ENCODE results near the gene BARHL1. TPM values are rescaled to one million over a fixed set of nuclear protein-coding genes. Genes with fewer than 3 reads are reported as not detected.
"Not testable (repeated sequence)": the region's sequence is repeated elsewhere in the genome, so short reads cannot be mapped to it uniquely, and the experiment has no call there.

Gene BARHL1
- total RNA-seq, 2 experiments from 2014 or later, result not detected

DNA sequence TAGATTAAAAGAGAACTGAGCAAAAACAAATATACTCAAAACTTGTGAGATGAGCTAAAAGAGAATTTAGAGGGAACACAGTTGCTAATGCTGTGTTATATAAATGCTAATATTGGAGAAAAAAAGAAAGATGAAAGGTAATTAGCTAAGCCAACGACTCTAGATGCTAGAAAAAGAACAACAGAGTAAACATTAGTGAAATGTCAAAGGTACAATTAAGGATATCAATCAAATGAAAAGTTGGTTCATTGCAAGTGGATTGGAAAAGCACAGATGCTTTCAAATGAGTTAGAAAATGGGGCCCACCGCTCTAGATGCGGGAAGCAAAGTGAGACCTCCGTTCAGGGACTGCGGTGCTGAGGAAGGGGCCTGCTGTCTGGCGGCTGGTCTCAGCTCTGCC is 17.9 kb upstream of the BARHL1 start:
- POLR2A ChIA-PET, result no interaction called here
- Mint-ChIP-seq H3K4me3 (no peak overlapping the region), H3K9me3 (peaks cover 2% of the 10 kb centered on the region), H3K27me3 (peaks cover 23% of the 10 kb centered on the region), H3K27ac (no peak overlapping the region), H3K4me1 (peaks cover 2% of the 10 kb centered on the region), H3K36me3 (ENCODE audit: low read depth) (peaks cover 2% of the 10 kb centered on the region)
- CTCF ChIA-PET, result interaction anchor here (0.6 kb wide), 1 partner anchor 158 kb away, joined by 4 read pairs; no protein-coding TSS in a partner anchor
- no peak for DNase-seq

DNA sequence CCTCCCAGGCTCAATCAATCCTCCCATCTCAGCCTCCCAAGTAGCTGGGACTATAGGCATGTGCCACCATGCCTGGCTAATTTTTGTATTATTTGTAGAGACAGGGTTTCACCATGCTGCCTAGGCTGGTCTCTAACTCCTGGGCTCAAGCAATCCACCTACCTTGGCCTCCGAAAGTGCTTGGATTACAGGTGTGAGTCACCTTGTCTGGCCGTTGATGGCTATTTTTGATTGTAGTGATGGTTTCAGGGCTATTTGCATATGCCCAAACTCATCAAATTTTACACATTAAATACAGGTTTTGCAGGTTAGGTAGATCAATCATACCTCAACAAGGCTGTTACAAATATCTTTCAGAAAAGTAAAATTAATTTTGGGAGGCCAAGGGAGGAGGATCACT is 13.6 kb upstream of the BARHL1 start:
- H3K36me3 Mint-ChIP-seq (ENCODE audit: low read depth); DNase-seq; H3K27me3 Mint-ChIP-seq; H3K9me3 Mint-ChIP-seq; CTCF ChIA-PET; H3K4me1 Mint-ChIP-seq; H3K4me3 Mint-ChIP-seq; POLR2A ChIA-PET; H3K27ac Mint-ChIP-seq: not testable (repeated sequence)

DNA sequence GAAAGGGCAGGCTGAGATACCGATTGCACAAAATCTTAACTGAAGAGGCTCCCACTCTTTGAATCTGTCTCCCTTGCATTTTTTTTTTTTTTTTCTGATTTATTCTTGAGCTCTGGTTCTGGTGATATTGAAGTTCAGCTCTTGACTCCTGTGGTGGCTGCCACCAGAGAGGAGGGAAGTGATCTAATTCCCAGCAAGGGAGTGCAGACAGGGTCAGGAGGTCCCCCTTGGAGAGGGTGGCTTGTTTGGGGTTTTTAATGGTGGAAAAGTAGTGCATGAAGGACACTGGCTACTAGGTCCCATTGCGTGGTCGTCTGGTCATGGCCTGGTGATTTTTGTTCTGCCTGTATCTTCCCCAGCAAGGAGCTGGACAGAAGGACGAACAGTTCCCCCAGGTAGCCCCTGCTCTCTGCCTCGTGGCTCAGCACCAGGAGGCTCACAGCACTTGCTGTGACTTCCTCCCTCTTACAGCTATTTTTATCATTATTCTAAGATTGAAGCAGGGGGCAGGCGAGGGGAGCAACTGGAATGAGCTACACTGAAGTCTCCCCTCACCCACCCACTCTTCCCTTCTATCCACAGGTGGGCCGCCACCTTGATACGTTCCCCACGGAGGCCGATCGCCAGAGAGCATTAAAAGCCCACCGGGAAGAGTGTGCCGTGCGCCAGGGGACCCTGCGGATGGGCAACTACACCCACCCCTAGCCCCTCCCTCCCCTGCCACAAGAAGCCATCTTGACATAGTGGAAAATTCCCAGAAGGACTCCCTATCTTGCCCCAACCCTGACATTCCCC is 10.4 kb upstream of the BARHL1 start:
- ChIA-PET CTCF (interaction anchor here (0.6 kb wide), 1 partner anchor 1498 kb away, joined by 6 read pairs; no protein-coding TSS in a partner anchor), POLR2A (interaction anchor here (0.7 kb wide), 1 partner anchor 102 kb away, joined by 4 read pairs; no protein-coding TSS in a partner anchor)
- no peak overlapping the region for H3K27ac Mint-ChIP-seq

DNA sequence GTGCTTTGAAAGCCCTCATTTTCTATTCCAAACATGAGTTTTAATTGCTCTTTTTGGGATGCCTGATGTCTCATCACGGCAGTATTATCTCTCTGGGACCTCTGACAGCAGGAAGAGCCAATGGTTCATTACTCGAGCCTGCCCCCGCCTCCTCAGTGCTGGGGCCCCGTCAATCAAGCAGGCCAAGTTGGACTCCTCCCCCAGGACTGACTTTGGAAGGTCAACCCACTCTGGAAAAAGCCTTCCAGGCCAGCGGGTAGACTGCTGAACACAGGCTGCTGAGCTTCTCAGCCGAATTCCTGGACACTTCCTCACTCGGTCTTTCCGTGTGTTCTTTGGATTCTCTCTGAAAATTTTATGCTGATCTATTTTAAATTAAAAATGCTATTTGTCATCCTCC is 9.5 kb upstream of the BARHL1 start:
- no peaks in the 10 kb centered on the region for H3K9me3 Mint-ChIP-seq
- H3K27me3 Mint-ChIP-seq, result peaks cover 32% of the 10 kb centered on the region
- no peaks in the 10 kb centered on the region for H3K36me3 Mint-ChIP-seq (ENCODE audit: low read depth)
- ChIA-PET CTCF (no interaction called here), POLR2A (no interaction called here)
- no peak for DNase-seq
- H3K4me3 Mint-ChIP-seq, result no peak overlapping the region
- no peak overlapping the region for H3K27ac Mint-ChIP-seq
- no peaks in the 10 kb centered on the region for H3K4me1 Mint-ChIP-seq

More for the DNA sequence above, 10.4 kb upstream of the BARHL1 start:
- no peak for DNase-seq
- Mint-ChIP-seq H3K4me1 (no peaks in the 10 kb centered on the region), H3K36me3 (ENCODE audit: low read depth) (no peaks in the 10 kb centered on the region), H3K27me3 (peaks cover 23% of the 10 kb centered on the region), H3K4me3 (no peak overlapping the region), H3K9me3 (no peaks in the 10 kb centered on the region)

DNA sequence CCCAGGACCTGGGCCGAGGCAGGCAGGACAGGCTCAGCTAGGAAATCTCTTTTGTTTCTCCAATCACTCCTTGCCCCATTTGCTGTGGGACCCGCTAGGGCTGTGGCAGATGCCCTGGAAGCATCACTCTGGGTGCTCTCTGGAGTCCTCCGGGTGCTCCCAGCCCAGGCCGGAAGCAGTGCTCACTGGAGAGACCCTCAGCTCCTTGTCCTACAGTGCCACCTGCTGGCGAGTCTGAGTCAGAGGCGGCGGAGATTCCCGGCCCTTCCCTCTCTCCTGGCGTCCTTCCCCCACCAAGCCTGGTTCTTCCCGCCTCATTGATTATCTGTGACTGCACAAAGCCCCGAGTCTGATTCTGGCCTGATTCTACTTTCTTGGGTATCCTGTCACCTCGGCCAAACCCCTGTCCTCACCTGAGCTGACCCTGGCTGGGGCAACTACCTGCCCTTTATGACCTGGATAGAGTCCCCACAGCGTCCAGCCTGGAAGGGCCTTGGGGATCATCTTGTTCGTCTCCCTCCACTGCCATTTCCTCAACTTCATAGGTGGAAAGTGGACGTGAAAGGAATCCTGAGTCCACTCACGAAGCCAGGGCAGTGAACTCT is 7.3 kb upstream of the BARHL1 start:
- Mint-ChIP-seq H3K4me1 (no peaks in the 10 kb centered on the region), H3K27me3 (peaks cover 51% of the 10 kb centered on the region), H3K27ac (no peak overlapping the region), H3K9me3 (no peaks in the 10 kb centered on the region), H3K36me3 (ENCODE audit: low read depth) (no peaks in the 10 kb centered on the region), H3K4me3 (no peak overlapping the region)
- POLR2A ChIA-PET, result no interaction called here
- CTCF ChIA-PET, result interaction anchor here (1.4 to 3.3 kb wide), 3 partner anchors 161 to 163 kb away, joined by 4 to 8 read pairs (median 6); no protein-coding TSS in a partner anchor
- DNase-seq, result peak; percentile 59

DNA sequence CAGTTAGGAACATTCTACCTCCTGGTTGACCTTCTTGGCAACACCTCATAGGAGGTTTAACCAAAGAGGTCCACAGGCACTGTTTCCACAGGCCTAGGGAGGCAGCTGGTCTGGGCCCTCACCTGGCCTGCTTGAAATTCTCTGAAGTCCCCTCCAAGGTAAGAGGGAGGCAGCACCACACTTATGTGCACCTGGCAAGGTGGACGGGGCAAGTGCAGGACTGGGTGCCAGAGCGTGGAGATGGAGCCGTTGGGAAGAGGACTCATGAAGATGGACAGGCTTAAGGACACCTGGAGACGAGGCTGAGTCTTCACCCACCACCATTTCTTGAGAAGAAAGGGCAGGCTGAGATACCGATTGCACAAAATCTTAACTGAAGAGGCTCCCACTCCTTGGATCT is 6.6 kb upstream of the BARHL1 start:
- ChIA-PET CTCF (interaction anchor here (1.4 to 3.3 kb wide), 3 partner anchors 161 to 164 kb away, joined by 4 to 8 read pairs (median 6); no protein-coding TSS in a partner anchor), POLR2A (no interaction called here)
- Mint-ChIP-seq H3K27me3 (peaks cover 54% of the 10 kb centered on the region), H3K4me3 (no peak overlapping the region), H3K4me1 (no peaks in the 10 kb centered on the region), H3K36me3 (ENCODE audit: low read depth) (no peaks in the 10 kb centered on the region), H3K9me3 (no peaks in the 10 kb centered on the region), H3K27ac (no peak overlapping the region)
- no peak for DNase-seq

DNA sequence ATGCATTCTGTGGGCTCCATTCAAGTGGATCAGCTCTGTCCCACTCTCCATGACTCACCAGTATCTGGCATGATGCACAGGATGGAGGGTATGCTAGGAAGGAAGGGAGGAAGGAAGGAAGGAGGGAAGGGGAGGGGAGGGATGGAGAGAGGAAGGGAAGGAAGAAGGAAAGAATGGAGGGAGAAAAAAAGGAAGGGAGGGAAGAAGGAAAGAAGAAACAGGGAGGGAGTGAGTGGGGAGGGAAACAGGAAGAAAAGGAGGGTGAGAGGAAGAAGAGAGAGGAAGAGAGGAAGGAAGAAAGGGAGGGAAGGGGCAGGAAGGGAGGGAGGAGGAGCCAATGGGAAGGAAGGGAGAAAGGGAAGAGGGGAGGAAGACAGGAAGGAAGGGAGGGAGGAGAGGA is 5.3 kb upstream of the BARHL1 start:
- Mint-ChIP-seq H3K9me3 (no peaks in the 10 kb centered on the region), H3K4me3 (no peak overlapping the region), H3K27me3 (peaks cover 66% of the 10 kb centered on the region), H3K36me3 (ENCODE audit: low read depth) (no peaks in the 10 kb centered on the region), H3K4me1 (peaks cover 7% of the 10 kb centered on the region), H3K27ac (no peak overlapping the region)
- DNase-seq, result no peak
- ChIA-PET CTCF (interaction anchor here (0.9 to 1.9 kb wide), 2 partner anchors 70 to 165 kb away, joined by 3 to 5 read pairs; no protein-coding TSS in a partner anchor), POLR2A (no interaction called here)

DNA sequence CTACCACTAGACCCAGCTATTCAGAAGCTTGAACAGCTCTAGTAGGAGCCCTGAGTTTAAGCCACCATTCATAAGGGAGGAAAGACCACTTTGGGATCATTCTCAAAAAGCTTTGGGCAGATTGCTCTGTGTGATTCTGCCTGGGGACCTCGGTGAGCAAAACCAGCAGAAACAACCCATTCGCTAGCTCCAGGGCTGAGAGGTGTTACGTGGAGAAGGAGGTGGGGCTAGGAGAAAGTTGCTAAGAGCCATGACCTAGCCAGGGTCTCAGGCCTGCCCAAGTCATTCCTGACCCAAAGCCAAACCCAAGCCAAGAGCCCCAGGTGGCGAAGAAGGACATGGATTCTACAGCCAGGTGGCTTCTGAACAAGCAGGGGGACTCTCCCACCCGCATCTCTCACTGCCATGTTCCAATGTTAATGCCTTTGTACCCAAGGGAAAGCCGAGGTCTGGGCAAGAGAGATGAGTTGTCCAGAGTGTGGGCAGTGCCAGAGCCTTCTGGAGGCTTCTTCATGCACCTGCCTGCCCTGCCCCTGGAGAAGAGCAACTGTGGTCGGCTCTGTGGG is 4.0 kb upstream of the BARHL1 start:
- CTCF ChIA-PET, result interaction anchor here (1.9 kb wide), 1 partner anchor 71 kb away, joined by 5 read pairs; no protein-coding TSS in a partner anchor

DNA sequence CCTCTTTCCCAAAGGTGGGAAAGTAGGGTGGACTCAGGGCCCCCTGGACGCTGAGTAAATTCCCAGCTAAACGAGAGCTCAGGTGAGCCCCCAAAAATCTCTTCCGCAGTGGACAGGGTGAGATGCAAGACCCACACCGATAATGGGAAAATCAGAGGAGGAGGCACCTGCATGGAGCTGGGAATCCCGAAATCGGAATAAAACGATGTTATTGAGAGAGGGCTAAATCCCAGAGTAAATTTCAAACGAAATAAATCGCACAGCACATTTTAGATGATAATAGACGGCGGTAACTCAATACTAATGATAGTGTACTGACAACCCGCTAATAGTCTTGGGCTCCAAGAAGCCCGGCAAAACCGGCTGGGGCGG is 3.0 kb upstream of the BARHL1 start:
- H3K4me1 Mint-ChIP-seq, result peaks cover 7% of the 10 kb centered on the region
- H3K9me3 Mint-ChIP-seq, result no peaks in the 10 kb centered on the region
- POLR2A ChIA-PET, result no interaction called here
- DNase-seq, result no peak
- CTCF ChIA-PET, result no interaction called here
- no peaks in the 10 kb centered on the region for H3K36me3 Mint-ChIP-seq (ENCODE audit: low read depth)
- no peak overlapping the region for H3K27ac Mint-ChIP-seq
- H3K4me3 Mint-ChIP-seq, result no peak overlapping the region
- peaks cover 81% of the 10 kb centered on the region for H3K27me3 Mint-ChIP-seq

More for the DNA sequence above, 4.0 kb upstream of the BARHL1 start:
- POLR2A ChIA-PET, result no interaction called here
- H3K4me3 Mint-ChIP-seq, result no peak overlapping the region
- H3K4me1 Mint-ChIP-seq, result peaks cover 7% of the 10 kb centered on the region
- H3K27me3 Mint-ChIP-seq, result peaks cover 77% of the 10 kb centered on the region
- H3K27ac Mint-ChIP-seq, result no peak overlapping the region
- DNase-seq, result no peak
- no peaks in the 10 kb centered on the region for H3K36me3 Mint-ChIP-seq (ENCODE audit: low read depth)
- no peaks in the 10 kb centered on the region for H3K9me3 Mint-ChIP-seq

DNA sequence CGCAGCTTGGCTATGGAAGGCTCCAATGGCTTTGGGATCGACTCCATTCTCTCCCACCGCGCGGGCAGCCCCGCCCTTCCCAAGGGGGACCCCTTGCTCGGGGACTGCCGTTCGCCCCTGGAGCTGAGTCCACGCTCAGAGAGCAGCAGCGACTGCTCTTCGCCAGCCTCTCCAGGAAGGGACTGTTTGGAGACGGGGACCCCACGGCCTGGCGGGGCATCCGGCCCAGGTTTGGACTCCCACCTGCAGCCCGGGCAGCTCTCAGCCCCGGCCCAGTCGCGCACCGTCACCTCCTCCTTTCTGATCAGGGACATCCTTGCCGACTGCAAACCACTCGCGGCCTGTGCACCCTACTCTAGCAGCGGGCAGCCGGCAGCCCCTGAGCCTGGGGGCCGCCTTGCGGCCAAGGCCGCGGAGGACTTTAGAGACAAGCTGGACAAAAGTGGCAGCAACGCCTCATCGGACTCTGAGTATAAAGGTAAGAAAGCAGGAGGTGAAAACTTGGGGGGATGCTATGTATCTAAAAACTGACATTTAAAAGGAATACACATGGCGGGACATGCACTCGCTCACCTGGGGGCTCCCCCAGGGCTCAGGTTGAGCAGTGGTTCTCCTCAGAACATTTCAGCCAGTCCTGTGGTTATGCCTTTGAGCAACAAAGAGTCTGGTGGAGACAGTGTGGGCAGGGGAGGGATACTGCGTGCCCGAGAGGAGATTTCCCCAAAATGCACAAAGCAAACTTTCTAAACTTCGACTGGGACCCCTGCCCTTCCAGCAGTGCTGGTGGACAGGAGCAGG is 579 bp downstream of the BARHL1 start:
- no peak for DNase-seq
- Mint-ChIP-seq H3K9me3 (no peaks in the 10 kb centered on the region), H3K4me3 (no peak overlapping the region), H3K27ac (no peak overlapping the region), H3K4me1 (peaks cover 9% of the 10 kb centered on the region), H3K36me3 (ENCODE audit: low read depth) (no peaks in the 10 kb centered on the region), H3K27me3 (peaks cover 84% of the 10 kb centered on the region)
- ChIA-PET POLR2A (no interaction called here), CTCF (no interaction called here)

DNA sequence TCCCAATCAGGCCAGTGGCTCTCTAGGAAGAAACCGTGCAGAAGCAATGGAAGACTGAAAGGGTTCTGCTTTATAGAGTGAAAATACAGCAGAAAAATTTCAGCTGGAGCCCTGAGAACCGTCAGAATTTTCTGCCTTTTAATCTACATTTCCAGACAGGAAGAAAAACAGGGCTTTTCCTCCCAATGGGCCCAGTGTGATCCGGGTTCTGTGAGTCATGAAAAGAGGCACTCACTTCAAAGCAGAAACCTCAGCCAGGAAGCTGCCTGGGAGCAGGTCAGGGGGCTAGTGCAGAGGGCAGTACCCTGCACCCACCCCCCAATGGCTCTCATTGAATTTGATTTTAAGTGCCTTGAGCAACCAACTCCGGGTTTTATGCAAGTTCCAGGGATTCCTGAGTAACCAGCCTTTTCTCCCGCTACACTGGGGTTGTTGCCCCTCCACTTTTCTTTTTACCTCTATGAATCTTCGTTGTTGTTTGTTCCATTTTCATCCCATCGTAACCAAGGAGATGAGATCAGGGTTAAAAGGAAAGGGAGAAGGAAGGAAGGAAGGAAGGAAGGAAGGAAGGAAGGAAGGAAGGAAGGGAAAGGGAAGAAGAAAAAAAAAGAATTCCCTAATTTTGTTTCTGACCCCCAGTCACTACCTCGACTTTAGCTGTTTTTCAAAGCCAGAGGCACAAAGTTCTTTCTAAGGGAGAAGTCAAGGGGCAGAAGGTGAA is 1.3 kb downstream of the BARHL1 start:
- Mint-ChIP-seq H3K27ac (no peak overlapping the region), H3K4me3 (no peak overlapping the region), H3K9me3 (no peaks in the 10 kb centered on the region), H3K27me3 (peaks cover 83% of the 10 kb centered on the region), H3K36me3 (ENCODE audit: low read depth) (no peaks in the 10 kb centered on the region), H3K4me1 (peaks cover 9% of the 10 kb centered on the region)
- ChIA-PET CTCF (no interaction called here), POLR2A (no interaction called here)
- DNase-seq, result no peak

DNA sequence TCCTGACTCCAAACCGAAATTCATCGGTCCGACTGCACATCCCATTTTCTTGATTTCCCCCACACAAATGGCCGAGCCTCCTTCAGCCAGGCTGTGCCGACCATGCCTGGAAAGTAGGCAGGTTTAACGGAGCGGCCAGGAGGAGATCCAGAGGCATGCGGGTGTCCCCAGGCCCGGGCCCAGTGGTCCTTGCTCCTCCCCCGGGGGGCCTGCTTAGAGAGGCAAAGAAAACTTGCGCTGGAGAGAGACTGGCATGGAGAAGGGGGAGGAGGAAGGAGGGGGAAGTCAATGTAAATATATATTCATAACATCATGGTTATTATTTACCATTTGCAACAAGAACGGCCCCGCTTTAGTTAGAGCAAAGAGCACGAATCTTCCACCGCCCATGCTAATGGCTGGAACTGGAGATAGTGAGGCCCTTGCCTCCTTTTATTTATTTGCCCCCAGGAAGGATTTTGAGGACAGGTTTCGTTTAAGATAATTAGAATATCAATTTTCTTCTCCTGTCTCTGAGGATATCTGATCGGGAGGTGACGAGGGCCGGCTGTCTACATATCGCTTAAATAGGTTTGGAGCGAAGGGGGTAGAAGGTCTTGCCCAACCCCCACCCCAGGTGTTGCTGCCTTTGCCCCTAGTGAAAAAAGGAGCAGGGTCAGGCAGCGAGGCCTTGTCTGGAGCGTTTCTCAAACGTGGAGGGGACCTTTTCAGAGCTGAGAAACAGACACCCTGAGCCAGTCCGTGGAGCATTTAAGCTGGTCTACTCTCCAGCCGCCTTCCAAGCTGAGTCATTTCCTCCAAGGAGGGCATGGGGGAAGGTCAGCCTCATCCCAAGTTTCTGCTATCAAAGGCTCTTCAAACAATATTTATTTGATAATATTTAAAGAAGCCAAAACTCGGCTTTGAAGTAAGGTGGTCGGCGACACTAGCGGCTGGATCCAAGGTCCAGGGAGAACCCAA is 2.5 kb downstream of the BARHL1 start:
- Mint-ChIP-seq H3K9me3 (no peaks in the 10 kb centered on the region), H3K36me3 (ENCODE audit: low read depth) (no peaks in the 10 kb centered on the region), H3K27ac (no peak overlapping the region), H3K4me3 (no peak overlapping the region), H3K4me1 (peaks cover 9% of the 10 kb centered on the region), H3K27me3 (peaks cover 80% of the 10 kb centered on the region)
- DNase-seq, result no peak
- ChIA-PET CTCF (no interaction called here), POLR2A (no interaction called here)

Data from activated CD4-positive, alpha-beta memory T cell treated with anti-CD3 and anti-CD28 coated beads, Interleukin-2, amount 10 ng/mL, durations not matched to agents 7 days and 5 days (primary cell).